ENCODE data around the gene RIPK1. TPM values are rescaled to one million over a fixed set of nuclear protein-coding genes. Genes with fewer than 3 reads are reported as not detected.

The RIPK1 gene
- total and polyA plus RNA-seq, 10 of the 15 experiments (the other 5 are each of a cell fraction or from before 2014, with no cell fraction given): 1.6 to 11.2 (median 6.3) TPM

- TF ChIP-seq ZBTB4 (CRISPR knock-in tag; IDR thresholded peaks at IDR 0.05): 0 out of 2 replicates have a peak, but pooled peaks have one; percentile 24
- TF ChIP-seq MEF2A (IDR thresholded peaks at IDR 0.05; ENCODE audit: insufficient read depth, low read depth, low read length): no peak
- no peak for TF ChIP-seq RAD21 (IDR thresholded peaks at IDR 0.05; ENCODE audit: insufficient read depth, low read depth, low read length)
- peak; percentile 92 for TF ChIP-seq POLR2A (IDR thresholded peaks at IDR 0.05; ENCODE audit: low read depth, low read length)
- no peak for TF ChIP-seq SIN3A (IDR thresholded peaks at IDR 0.05; ENCODE audit: low read depth, low read length)
- TF ChIP-seq NFXL1 (IDR thresholded peaks at IDR 0.05; ENCODE audit: borderline replicate concordance): no peak
- TF ChIP-seq RUNX3 (IDR thresholded peaks at IDR 0.05; ENCODE audit: low read length): peak; percentile 73
- no peak for TF ChIP-seq FOXK2 (IDR thresholded peaks at IDR 0.05)
- no peak for TF ChIP-seq HDAC6 (IDR thresholded peaks at IDR 0.05; ENCODE audit: unreplicated experiment)
- no peak for TF ChIP-seq MEF2B (IDR thresholded peaks at IDR 0.05; ENCODE audit: partially characterized antibody, poor library complexity, severe bottlenecking)
- 0 out of 2 replicates have a peak, but pooled peaks have one; percentile 22 for TF ChIP-seq MXI1 (IDR thresholded peaks at IDR 0.05; ENCODE audit: low read depth, low read length)
- TF ChIP-seq TAF1 (IDR thresholded peaks at IDR 0.05; ENCODE audit: borderline replicate concordance, low read depth, low read length): peak; percentile 51; the same call in 1 of the 2 replicates
- peak; percentile 82 for TF ChIP-seq CREM (IDR thresholded peaks at IDR 0.05; ENCODE audit: low read depth)
- no peak for TF ChIP-seq PML (IDR thresholded peaks at IDR 0.05; ENCODE audit: low read length)
- TF ChIP-seq REST (IDR thresholded peaks at IDR 0.05; ENCODE audit: low read depth, low read length): no peak
- TF ChIP-seq JUND (IDR thresholded peaks at IDR 0.05; ENCODE audit: low read depth, low read length): peak; percentile 39; the same call in 1 of the 2 replicates
- TF ChIP-seq TBL1XR1 (IDR thresholded peaks at IDR 0.05; ENCODE audit: low read depth, low read length): no peak
- no peak for TF ChIP-seq SP1 (IDR thresholded peaks at IDR 0.05; ENCODE audit: low read depth, low read length)
- TF ChIP-seq PAX8 (IDR thresholded peaks at IDR 0.05): no peak
- no peak for TF ChIP-seq E4F1 (IDR thresholded peaks at IDR 0.05; ENCODE audit: borderline replicate concordance, partially characterized antibody)
- TF ChIP-seq ZNF274 (IDR thresholded peaks at IDR 0.05; ENCODE audit: insufficient read depth, insufficient read length): no peak
- no peak for TF ChIP-seq CHD2 (IDR thresholded peaks at IDR 0.05; ENCODE audit: borderline replicate concordance, low read depth, low read length)
Measured at GRCh38 chr6:3157131-3157933, 89.0 kb downstream of the RIPK1 start, which contains the start of gene TUBB2A (continued).

All from GM12878 (cell line).